CD4-positive, alpha-beta T cell treated with Interleukin-21 for 1 hour (primary cell): Measurements from ENCODE around the gene CPLX1.
"Not testable (repeated sequence)": the region's sequence is repeated elsewhere in the genome, so short reads cannot be mapped to it uniquely, and the experiment has no call there.

Experiments
- DNase-seq: peaks from one replicate; pipeline ENCODE4 v3.0.0-alpha.2; 2020

CPLX1 gene

DNA sequence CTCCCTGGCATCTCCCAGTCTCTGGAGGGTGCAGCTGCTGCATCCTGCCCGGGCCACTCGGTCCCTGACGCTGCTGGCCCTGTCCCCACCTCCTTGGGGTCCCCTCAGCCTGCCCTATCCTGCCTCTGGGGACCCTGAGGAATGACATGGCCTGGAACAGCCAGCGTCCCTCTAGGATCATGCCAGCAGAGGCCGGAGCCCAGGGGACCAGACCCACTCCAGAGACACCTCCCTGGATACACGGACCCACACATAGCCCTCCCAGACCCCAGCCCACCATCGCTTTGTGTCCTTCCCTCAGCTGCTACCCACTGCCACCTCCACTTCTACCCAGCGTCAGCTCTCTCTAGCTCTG, 35.5 kb downstream of the CPLX1 start:
- DNase-seq = no peak

DNA sequence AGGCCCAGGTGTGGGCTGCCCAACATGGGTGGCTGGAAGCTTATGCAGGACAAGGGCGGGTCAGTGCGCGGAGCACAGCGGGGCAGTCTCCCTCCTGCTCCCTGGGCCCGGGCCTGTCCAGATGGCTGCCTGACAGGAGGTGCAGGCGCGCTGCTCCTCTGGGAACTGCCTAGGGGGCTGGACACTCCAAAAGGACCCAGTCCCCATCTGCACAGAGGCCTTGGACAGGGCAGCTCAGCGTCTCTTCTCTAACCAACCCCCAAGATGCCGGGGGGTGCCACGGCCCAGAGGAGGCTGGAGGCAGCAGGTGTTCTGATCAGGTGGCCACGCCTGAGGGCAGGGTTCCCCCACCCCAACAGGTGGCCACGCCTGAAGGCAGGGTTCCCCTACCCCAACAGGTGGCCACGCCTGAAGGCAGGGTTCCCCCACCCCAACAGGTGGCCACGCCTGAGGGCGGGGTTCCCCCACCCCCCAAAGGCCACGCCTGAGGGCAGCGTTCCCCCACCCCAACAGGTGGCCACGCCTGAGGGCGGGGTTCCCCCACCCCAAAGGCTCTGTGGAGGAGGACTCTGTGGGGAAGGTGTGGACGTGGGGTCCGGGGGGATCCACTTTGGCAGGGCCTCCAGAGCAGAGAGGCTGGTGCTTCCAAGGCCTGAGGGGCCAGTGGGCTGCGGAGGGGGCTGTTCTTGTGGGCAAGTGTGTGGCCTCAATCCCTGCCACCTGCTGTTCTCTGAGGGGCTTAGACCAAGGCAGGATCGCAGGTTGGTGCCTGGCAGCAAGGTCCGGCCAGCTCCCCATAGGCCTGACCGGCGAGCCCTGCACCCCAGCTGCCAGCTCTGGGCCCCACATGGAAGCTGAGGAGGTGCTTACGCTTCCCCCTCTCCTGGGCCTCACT, 36.1 kb downstream of the CPLX1 start:
- no peak for DNase-seq

DNA sequence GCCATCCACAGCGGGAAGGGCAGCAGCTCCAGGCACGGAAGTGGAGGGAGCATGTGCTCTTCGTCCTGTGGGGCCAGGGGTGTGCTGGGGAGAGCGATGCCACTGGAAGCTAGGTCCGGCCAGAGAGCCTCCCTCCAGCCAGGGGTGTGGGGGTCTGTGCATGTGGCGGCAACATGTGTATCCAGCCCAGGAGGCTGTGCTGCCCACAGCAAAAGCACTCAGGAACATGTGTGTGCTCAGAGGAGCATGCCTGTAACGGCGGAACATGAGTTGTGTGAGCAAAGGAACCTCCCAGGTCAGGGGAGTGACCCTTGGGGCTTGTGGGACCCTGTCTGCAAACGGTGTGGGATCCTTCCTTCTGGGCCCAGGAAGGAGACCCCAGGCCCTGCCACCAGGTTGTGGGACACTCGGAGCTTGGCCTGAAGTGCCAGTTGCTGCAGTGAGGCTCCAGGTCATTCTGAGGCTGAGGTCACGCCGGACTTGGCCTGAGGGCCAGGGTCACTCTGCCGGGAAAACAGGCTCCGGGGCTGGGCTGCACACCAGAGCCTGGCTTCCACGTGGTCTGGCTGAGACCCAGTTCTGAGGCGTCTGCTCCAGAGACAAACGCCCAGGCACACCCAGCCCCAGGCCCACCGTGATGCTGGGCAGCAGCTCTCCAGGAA, 37.2 kb downstream of the CPLX1 start:
- no peak for DNase-seq

DNA sequence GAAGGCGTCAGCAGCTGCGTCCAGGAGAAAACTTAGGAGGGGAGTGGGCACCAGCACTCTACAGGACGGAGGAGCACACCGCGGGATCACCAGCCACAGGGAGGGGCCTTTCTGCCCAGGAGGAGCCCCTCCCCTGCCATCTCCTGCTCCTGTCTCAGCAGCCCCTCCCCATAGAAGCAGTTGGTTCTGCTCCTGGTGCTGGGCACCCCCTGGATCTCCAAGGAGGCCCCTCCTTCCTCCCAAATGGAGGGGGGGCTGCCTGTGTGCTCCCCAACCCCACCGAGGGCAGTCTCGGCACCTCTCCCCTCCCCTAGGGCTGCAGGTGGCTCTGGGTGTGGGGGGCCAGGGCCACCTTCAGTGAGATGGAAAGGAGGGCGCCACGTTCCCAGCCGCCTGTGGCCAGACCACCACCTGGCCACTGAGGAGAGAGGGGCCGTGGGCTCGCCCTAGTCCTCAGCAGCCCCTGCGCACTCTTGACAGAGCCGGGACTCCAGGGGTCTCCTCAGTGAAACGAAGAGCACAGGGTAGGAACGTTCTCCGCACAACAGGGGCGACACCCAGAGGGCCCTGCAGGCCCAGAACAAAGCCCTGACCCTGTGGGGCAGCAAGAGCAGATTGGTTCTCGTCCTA, 37.8 kb downstream of the CPLX1 start:
- DNase-seq = no peak

DNA sequence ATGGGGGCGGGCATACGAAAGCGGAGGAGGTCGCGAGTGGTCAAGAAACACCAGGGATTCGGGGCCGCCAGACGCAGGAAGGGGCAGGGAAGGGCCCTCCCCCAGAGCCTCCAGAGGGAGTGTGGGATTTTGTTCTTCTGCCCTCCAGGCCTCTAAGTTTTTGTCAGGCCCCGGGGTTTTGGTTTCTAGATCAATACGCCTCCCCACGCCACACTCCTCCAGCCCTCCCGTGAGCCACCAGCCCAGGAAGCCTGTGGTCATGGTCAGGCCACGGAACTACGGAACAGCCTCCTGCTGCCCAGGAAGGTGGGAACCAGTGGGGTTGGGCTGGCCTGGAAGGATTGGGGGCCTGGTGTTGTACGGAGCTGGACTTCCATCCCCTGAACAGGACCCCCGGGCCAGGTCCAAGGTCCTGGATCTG, 38.4 kb downstream of the CPLX1 start:
- no peak for DNase-seq

DNA sequence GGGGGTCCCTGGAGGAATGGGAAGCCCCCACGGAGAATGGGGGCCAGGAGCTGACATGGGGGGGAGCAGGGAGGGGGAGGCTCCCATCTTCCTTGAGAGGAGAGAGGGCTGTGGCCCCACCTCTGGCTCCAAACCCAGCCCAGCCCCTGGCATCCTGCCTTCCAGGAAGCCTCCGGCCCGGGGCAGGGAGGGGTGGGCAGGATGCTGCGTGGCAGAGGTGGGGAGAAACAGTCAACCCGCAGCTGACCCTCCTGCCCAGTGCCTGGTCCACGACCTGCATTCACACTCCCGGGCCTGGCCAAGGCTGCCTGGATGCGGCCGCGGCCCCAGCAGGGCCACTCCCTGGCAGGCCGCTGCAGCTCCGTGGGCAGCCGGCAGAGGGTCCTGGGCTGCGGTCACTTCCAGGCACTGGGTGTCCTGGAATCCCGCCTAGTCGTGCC, 39.0 kb downstream of the CPLX1 start:
- DNase-seq = no peak

DNA sequence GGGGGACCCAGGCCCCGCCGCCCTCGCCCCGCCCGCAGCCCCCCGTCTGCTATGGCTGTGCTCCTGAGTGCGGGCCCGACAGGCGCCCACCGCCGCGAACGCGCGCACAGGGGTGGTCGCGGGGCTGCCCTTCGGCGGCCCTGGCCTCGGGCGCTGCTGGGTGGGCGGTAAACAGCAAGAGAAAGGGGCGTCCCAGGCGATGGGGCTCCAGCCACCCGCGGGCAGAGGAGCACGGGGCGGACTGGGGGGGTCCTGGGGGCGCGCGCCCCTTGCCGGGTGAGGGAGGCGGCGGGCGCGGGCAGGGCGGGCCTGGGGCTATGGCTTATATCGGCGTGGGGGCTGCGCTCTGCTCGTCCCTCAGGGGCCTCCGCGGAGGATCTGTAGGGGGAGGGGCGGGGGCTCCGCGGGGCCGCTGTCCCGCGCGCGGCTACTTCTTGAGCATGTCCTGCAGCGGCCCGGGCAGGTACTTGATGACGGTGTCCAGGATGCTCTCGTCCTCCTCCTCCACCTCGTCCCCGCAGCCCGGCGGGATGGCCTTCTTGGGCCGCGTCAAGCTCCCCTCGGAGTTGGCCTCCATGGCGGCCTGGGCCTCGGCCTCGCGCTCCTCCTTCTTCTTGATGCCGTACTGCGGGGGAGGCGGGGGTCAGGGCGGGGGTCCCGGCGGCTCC, 39.7 kb downstream of the CPLX1 start:
- no peak for DNase-seq

DNA sequence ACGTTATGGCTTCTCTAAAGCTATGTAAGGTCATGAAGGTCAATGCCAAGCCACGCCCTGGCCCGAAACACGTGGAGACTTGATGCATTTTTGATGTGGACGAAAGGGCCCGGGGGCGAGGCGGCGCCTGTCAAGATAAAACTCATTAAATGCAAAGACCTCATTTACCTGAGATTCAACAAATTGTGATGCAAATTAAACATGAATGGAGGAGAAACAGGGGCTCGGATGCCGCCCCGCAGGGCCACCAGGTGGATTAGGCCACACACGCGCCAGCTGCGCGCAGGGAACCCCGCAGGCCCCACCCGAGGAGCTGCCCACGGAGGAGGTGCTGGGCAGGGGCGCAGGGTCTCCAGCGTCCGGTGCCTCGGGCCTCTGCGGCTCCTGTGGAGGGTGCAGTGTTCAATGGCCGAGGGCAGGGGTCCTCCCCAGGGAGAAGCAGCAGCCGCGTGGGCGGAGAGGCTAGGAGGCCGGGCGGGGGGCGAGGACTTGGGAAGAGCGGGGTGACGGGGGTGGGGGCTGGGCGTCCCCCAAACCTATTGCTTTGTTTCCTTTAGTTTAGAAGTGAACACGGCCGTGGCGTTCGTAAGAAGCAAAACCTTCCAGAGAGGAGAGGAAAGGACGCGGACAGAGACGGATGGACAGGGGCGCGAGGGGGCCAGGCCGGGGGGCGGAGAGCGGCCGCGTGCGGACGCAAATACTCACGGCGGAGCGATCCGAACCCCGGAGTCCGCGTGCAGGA, 40.4 kb downstream of the CPLX1 start:
- no peak for DNase-seq

DNA sequence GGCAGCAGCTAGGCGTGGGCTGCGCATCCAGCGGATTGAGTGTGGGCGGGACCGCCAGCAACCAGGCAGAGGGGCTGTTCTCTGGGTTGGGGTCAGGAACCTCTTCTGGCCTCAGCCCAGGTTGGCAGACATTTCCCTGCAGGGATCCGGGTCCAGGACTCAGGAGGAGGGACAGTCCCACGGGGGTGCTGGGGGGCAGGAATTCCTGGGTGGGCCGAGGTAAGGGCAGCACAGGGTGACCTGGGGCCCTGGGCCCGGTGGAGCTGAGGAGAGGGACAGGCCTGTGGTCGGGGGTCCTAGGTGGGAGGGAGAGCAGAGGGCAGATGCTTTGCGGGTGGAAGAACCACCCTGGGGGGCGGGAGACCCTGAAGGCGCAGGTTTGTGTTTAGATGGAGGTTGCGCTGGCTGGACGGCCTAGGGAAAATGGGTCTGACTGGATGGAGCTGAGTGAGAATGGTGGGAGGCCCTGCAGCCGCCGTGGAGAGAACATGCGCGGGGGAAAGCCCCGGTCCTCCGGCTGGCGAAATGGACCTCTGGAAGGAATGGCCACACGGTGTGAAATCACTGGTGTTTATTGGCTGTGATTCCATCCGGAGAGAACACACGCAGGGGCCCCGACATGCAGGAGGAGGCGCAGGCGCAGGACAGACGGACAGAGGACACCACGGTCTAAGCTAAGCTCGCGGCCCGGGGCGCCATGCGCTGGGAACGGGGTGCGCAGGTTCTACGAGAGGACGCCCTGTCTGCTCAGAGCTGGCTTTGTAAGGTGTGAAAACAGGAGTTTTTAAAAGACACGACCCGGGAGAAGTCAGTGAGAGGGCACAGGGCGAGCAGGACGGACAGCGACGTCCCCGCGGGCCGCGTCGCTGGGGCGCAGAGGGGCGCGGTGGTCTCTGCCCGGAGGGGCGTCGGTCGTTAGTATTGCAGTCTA, 41.3 kb downstream of the CPLX1 start:
- no peak for DNase-seq

DNA sequence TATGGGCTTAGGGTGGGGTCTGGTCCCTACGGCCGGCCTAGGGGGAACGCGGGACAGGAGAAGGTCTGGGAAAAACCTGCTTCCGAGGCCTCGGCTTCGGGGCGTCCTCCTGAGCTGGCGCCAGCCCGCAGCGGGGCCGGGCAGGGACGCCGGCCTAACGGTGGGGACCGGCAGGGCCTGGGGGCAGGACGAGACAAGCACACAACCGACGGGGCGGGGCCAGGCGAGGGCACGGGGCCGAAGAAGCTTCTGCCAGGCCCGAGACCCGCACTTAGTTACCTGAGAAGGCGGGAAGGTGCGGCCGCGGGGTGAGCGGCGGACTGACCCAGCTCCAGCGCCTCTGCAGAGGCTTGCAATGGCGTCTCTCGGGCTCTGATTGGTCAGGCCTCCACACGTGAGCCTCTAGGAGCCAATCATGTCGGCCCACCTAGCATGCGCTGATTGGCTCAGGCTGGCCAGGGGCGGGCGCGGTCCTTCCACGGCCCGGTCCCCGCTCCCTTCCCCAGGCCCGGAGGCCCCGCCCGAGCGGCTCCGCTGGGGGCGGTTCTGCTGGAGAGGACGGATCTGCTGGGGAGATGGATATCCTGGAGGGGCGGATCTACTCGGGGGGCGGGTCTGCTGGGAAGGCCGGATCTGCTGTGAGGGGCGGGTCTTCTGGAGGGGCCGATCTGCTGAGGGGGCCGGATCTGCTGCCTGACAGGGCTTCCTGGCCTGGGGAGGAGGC, 44.3 kb downstream of the CPLX1 start:
- peak; percentile 100 for DNase-seq

DNA sequence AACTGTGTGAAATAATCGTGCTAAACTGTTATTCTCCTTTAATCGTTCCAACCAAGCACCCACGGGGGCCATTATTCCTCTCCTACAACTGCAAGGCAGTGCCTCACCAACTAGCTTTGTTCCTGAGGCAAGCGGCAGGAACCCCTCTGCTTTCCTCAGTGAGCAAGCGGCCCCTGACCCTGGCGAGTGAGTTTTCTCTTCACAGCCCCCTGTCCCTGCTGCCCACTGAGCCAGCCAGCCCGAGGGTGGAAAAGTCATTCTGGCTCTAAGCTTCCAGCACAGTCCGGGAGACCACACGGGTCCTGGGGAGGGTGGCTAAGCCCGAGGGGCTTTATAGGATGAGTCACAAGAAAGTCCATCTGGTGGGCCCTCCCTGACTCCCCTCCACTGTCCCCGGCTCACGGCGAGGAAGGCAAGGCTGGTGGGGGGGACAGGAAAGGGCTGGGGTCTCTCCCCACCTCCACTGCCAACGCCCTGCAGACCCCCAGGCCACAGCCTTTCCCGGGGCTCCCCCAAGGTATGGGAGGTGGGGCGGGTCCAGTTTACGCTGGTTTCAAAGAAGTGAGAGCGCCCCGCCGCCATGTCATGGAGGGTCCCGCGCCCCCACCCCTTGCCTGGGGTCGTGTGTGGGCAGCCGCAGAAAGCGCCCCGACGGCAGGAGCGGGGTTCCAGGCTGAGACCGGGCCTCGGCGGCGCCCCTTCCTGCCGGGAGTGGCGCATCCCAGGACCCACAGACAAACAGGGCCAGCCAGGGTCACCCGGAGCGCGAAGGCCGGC, 45.0 kb downstream of the CPLX1 start:
- DNase-seq = no peak

DNA sequence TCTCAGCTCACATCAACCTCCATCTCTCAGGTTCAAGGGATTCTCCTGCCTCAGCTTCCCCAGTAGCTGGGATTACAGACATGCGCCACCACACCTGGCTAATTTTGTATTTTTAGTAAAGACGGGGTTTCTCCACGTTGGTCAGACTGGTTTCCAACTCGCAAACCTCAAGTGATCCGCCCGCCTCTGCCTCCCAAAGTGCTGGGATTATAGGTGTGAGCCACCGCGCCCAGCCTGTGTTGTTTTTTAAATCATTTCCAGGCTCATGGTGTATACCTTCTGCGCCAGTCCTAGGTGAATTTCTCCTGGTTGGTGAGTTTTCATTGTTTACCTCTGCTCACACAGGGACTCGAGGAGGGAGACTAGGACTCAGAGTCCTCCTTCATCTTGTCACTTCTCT, 45.7 kb downstream of the CPLX1 start:
- DNase-seq = not testable (repeated sequence)

DNA sequence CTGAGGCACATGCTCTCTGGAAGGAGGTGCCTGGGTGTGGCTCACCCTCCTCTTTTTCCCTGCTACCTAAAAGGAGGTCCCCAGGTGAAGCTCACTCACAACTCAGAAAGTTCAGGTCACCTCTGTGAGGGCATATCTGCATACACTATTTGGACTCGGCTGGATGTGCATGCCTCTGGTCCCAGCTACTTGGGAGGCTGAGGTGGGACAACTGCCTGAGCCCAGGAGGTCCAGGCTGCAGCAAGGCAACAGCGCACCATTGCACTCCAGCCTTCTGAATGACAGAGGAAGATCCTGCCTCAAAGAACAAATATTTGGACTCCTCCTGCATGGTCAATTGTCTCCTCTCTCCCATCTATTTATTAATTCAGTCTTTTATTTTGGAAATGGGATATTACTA, 46.4 kb downstream of the CPLX1 start:
- DNase-seq = no peak

DNA sequence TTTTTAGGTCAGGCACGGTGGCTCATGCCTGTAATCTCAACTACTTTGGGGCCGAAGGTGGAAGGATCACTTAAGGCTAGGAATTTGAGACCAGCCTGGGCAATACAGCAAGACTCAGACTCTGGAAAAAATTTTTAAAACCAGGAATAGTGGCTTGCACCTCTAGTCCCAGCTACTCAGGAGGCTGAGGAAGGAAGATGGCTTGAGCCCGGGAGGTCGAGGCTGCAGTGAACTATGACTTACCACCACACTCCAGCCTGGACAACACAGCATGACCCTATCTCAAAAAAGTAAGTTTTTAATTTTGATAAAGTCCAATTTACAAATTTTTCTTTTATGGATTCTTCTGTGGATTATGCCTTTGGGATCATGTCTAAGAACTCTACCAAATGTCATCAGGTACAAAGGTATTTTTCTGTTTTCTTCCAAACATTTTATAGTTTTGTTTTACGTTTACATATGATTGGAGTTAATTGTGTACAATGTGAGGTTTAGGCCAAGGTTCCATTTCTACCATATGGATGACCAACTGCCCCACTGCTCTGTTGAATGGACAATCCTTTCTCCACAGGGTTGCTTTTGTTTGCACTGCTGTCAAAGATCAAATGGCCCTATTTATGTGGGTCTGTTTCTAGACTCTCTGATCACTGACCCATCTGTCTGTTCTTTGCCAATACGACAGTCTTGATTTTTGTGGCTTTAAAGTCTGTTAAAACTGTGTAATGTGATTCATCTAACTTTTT, 48.2 kb downstream of the CPLX1 start:
- no peak for DNase-seq

DNA sequence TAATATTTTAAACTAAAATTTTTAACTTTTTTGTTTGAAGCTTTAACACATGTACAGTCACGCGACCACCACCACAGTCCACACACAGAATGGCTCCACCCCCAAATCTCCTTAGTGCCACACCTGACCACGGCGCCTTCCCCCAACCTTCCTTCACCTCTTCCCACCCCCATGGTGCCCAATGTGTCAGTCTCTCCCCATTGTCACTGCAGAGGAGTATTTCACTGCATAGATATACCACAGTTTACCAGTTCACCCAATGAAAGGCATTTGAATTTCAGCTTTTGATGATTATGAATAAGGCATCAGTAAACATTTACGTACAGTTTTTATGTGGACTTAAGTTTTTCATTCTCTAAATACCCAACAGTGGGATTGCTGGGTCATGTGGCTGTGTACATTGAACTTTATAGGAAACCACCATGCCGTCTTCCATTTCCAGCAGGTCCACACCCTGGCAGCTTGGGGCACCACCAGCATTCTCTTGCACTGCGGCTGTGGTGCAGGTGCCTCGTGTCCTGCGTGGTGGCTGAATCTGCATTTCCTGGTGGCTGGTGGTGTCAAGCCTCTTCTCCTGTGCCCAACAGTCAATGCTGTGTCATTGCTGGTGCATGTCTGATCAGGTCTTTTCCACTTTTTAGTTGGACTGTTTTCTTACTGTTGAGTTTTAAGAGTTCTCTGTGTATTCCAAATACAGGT, 49.0 kb downstream of the CPLX1 start:
- DNase-seq = no peak

DNA sequence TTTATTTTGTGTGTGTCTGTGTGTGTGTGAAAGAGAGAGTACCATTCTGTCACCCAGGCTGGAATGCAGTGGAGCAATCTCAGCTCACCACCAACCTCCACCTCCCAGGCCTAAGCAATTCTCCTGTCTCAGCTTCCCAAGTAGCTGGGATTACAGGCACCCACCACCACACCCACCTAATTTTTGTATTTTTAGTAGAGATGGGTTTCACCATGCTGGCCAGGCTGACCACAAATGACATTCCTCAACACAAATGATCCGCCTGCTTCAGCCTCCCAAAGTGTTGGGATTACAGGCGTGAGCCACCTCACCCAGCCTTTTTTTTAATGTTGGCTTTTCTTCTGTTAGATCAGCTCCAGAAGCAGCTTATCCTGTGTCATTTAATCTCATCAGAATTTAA, 50.4 kb downstream of the CPLX1 start:
- not testable (repeated sequence) for DNase-seq

DNA sequence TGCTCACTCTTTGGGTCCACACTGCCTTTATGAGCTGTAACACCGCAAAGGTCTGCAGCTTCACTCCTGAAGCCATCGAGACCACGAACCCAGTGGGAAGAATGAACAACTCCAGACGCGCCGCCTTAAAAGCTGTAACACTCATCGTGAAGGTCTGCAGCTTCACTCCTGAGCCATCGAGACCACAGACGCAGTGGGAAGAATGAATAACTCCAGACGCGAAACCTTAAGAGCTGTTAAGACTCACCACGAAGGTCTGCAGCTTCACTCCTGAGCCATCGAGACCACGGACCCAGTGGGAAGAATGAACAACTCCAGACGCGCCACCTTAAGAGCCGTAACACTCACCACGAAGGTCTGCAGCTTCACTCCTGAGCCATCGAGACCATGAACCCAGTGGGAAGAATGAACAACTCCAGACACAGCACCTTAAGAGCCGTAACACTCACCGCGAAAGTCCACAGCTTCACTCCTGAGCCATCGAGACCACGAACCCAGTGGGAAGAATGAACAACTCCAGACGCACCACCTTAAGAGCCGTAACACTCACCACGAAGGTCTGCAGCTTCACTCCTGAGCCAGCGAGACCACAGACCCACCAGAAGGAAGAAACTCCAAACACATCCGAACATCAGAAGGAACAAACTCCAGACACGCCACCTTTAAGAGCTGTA, 51.4 kb downstream of the CPLX1 start:
- not testable (repeated sequence) for DNase-seq

DNA sequence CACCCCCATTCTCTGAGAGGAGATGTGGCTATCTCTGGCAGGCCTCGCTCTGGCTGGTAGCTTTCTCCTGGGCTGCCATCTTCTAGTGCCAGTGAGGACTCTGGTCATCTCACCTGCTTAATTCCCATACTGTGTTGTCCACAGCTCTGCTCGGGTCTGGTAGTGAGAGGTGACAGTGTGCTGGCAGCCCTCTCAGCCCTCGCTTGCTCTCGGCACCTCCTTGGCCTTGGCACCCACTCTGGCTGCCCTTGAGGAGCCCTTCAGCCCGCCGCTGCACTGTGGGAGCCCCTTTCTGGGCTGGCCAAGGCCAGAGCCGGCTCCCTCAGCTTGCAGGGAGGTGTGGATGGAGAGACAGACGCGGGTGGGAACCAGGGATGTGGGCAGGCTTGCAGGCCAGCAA, 52.7 kb downstream of the CPLX1 start:
- no peak for DNase-seq
